Measurements from ENCODE around the gene ZNF532.

Gene ZNF532

DNA sequence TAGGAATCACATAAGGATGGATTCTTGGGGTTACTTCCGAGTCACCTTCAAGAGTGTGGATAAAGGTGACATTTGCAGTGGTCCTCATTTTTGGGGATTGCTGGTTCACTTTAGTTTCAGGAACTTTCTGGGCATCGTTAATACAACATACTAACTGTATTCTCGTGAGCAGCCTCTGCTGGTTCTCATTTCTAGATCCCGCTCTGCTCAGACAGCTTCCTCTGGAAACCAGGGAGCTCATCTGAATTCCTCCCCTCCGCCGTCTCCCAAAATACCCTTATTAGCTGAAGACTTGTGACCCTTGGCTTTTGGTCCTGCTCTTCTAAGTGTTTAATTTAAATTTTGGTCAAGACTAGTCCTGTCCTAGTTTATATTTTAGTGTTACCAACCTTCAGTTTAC, 64.5 kb downstream of the ZNF532 start:
- TF ChIP-seq CTCF (IDR thresholded peaks at IDR 0.05; ENCODE audit: low read depth, low read length): no peak
- H3K4me3 ChIP-seq (ENCODE audit: low read depth, low read length): no peak overlapping the region

DNA sequence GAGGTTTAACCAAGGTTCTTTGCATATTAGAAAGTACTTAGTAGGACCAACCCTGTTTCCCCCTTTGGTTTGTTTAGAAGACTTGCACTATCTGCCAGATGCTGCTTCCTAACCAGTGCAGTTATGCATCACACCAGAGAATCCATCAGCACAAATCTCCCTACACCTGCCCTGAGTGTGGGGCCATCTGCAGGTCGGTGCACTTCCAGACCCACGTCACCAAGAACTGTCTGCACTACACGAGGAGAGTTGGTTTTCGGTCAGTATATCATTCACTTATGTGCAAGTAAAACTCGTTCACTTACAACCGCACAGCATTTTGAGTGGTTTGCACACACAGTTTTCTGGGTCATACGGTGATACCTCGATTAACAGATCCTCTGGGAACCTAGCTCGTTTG, 69.7 kb downstream of the ZNF532 start:
- no peak for TF ChIP-seq CTCF (IDR thresholded peaks at IDR 0.05; ENCODE audit: low read depth, low read length)
- no peak overlapping the region for H3K4me3 ChIP-seq (ENCODE audit: low read depth, low read length)

GRCh38 chr18:58934933-58935577, 70.4 kb downstream of the ZNF532 start:
- no peak overlapping the region for H3K4me3 ChIP-seq (ENCODE audit: low read depth, low read length)
- no peak for TF ChIP-seq CTCF (IDR thresholded peaks at IDR 0.05; ENCODE audit: low read depth, low read length)

GRCh38 chr18:58937071-58937886, 72.6 kb downstream of the ZNF532 start:
- no peak overlapping the region; the same call in 1 of the 2 replicates for H3K4me3 ChIP-seq (ENCODE audit: low read depth, low read length)
- TF ChIP-seq CTCF (IDR thresholded peaks at IDR 0.05; ENCODE audit: low read depth, low read length): no peak

- TF ChIP-seq CTCF (IDR thresholded peaks at IDR 0.05; ENCODE audit: low read depth, low read length): no peak
- no peak overlapping the region for H3K4me3 ChIP-seq (ENCODE audit: low read depth, low read length)
Measured at GRCh38 chr18:58937887-58938267, 73.2 kb downstream of the ZNF532 start.

DNA sequence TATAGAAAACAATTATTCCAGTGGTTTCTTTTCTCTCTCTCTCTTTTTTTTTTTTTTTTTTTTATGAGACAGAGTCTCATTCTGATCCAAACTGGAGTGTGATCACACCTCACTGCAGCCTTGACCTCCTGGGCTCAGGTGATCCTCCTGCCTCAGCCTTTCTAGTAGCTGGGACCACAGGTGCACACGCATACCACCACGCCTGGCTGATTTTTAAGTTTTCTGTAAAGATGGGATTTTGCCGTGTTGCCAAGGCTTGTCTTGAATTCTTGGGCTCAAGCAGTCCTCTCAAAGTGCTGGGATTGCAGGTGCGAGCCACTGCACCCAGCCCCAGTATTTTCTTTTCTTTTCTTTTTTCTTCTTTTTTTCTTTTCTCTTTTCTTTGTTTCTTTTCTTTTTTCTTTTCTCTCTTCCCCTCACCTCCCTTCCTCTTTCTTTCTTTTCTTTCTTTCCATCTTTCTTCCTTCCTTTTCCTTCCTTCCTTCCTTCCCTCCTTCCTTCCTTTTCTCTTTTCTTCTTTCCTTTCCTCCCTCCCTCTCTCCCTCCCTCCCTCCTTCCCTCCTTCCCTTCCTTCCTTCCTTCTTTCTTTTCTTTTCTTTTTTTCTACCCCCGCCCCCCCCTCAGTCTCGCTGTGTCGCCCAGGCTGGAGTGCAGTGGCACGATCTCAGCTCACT, 76.9 kb downstream of the ZNF532 start:
- no peak overlapping the region for H3K4me3 ChIP-seq (ENCODE audit: low read depth, low read length)
- no peak for TF ChIP-seq CTCF (IDR thresholded peaks at IDR 0.05; ENCODE audit: low read depth, low read length)

DNA sequence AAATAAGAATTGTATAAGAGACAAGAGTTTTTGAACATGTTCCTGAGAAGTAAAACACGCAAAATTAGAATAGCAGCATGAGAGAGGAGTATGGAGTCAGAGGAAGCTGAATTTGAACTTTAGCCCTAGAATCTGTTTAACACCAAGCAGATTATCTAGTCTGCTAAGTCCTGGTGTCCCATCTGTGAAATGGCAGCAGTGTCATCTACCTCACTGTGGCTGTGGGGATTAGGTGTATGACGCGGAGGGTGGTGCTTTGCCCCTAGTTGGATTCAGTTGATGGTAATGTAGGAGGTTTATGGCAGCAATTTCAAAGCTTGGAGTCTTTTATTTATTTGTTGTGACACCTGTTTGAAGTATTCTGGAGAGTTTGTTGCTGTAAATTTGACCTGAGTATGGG, 79.2 kb downstream of the ZNF532 start:
- no peak overlapping the region for H3K4me3 ChIP-seq (ENCODE audit: low read depth, low read length)
- no peak for TF ChIP-seq CTCF (IDR thresholded peaks at IDR 0.05; ENCODE audit: low read depth, low read length)
